ENCODE data around the gene LTC4S.

GRCh38 chr5:179836225-179837019 lies 42.6 kb downstream of the LTC4S start:
- TF ChIP-seq POLR2A (IDR thresholded peaks at IDR 0.05): no peak
- no peak for TF ChIP-seq CTCF (IDR thresholded peaks at IDR 0.05)
- TF ChIP-seq POLR2AphosphoS5 (IDR thresholded peaks at IDR 0.05): peak; percentile 74
- no peak for TF ChIP-seq EP300 (IDR thresholded peaks at IDR 0.05)
